WTC11 (cell line): Measurements from ENCODE around the gene TCTN3. TPM values are rescaled to one million over a fixed set of nuclear protein-coding genes. Genes with fewer than 3 reads are reported as not detected.
"Not testable (repeated sequence)": the region's sequence is repeated elsewhere in the genome, so short reads cannot be mapped to it uniquely, and the experiment has no call there.

Experiments
- ATAC-seq: fragments of 200-7000 bp; cut with Tn5 transposase; 2 replicates; pipeline ENCODE4 v1.10.0; 2021; ENCODE audit warnings: mild to moderate bottlenecking, moderate library complexity
- CTCF ChIA-PET: fragments of 300-600 bp; sonication (Branson Sonifier 250); formaldehyde crosslinking; loops from one replicate; lab custom pipeline; 2021; ENCODE audit warnings: antibody characterized with exemption; lab: Charles Lee
- POLR2A ChIA-PET: fragments of 350-600 bp; sonication (Branson Sonifier 250); formaldehyde crosslinking; loops from one replicate; lab custom pipeline; 2021; ENCODE audit warnings: antibody characterized with exemption; lab: Charles Lee
- DNase-seq: peaks from one replicate; pipeline ENCODE4 v3.0.0; 2021; ENCODE audit warnings: low spot score
- H3K27ac Mint-ChIP-seq: 2 replicates; pipeline ENCODE4 v1.8.0; 2021; ENCODE audit warnings: mixed read lengths
- H3K27me3 Mint-ChIP-seq: 2 replicates; pipeline ENCODE4 v1.8.0; 2021; ENCODE audit warnings: low read depth, mild to moderate bottlenecking, moderate library complexity, mixed read lengths
- H3K36me3 Mint-ChIP-seq: 2 replicates; pipeline ENCODE4 v1.8.0; 2021; ENCODE audit warnings: mixed read lengths
- H3K4me1 Mint-ChIP-seq: 2 replicates; pipeline ENCODE4 v1.8.0; 2022; ENCODE audit warnings: mixed read lengths
- H3K4me3 Mint-ChIP-seq: 2 replicates; pipeline ENCODE4 v1.8.0; 2021; ENCODE audit warnings: mild to moderate bottlenecking, moderate library complexity, mixed read lengths
- H3K9me3 Mint-ChIP-seq: 2 replicates; pipeline ENCODE4 v1.8.0; 2021; ENCODE audit warnings: mixed read lengths
- AFF4 ChIP-seq: sonication (generic); formaldehyde crosslinking; IDR thresholded peaks from 2 replicates; pipeline ENCODE4 v1.8.1; 2023; ENCODE audit warnings: mild to moderate bottlenecking, missing genetic modification reagents, borderline replicate concordance
- GRHL2 ChIP-seq: fragments of 250-450 bp; sonication (Bioruptor Pico); IDR thresholded peaks from 2 replicates; pipeline ENCODE4 v1.8.0; 2022; ENCODE audit warnings: mild to moderate bottlenecking, moderate library complexity; ENCODE audit not compliant: insufficient replicate concordance, severe bottlenecking
- GTF2I ChIP-seq: fragments of 250-450 bp; sonication (Bioruptor Pico); conservative IDR thresholded peaks from 2 replicates; pipeline ENCODE4 v1.4.0; 2021; ENCODE audit warnings: mild to moderate bottlenecking
- KAT7 ChIP-seq: sonication (generic); formaldehyde crosslinking; IDR thresholded peaks from 2 replicates; pipeline ENCODE4 v1.8.1; 2023; ENCODE audit warnings: missing genetic modification reagents, mild to moderate bottlenecking, borderline replicate concordance
- MYBL2 ChIP-seq: sonication (generic); formaldehyde crosslinking; IDR thresholded peaks from 2 replicates; pipeline ENCODE4 v1.8.1; 2023; ENCODE audit warnings: mild to moderate bottlenecking, moderate library complexity, missing genetic modification reagents
- NFATC4 ChIP-seq: fragments of 250-450 bp; sonication (Bioruptor Pico); IDR thresholded peaks from 2 replicates; pipeline ENCODE4 v1.9.0; 2021; ENCODE audit warnings: mild to moderate bottlenecking
- OVOL2 ChIP-seq: fragments of 250-450 bp; sonication (Bioruptor Pico); IDR thresholded peaks from 2 replicates; pipeline ENCODE4 v1.9.0; 2021; ENCODE audit warnings: mild to moderate bottlenecking, borderline replicate concordance
- TCF7 ChIP-seq: sonication (generic); formaldehyde crosslinking; IDR thresholded peaks from 2 replicates; pipeline ENCODE4 v1.8.0; 2022; ENCODE audit warnings: mild to moderate bottlenecking, low read depth, missing genetic modification reagents, moderate library complexity
- TEAD1 ChIP-seq: sonication (generic); formaldehyde crosslinking; IDR thresholded peaks from 2 replicates; pipeline ENCODE4 v1.8.0; 2022; ENCODE audit warnings: mild to moderate bottlenecking, missing genetic modification reagents
- ZBTB43 ChIP-seq: sonication (generic); formaldehyde crosslinking; IDR thresholded peaks from 2 replicates; pipeline ENCODE4 v1.8.1; 2023; ENCODE audit warnings: mild to moderate bottlenecking, missing genetic modification reagents
- ZNF138 ChIP-seq: sonication (generic); formaldehyde crosslinking; conservative IDR thresholded peaks from 2 replicates; pipeline ENCODE4 v1.8.1; 2022; ENCODE audit warnings: mild to moderate bottlenecking, moderate library complexity, missing genetic modification reagents
- ZNF263 ChIP-seq: sonication (generic); formaldehyde crosslinking; IDR thresholded peaks from 2 replicates; pipeline ENCODE4 v1.8.1; 2022; ENCODE audit warnings: low read depth, mild to moderate bottlenecking, moderate library complexity, missing genetic modification reagents
- ZNF396 ChIP-seq: fragments of 250-450 bp; sonication (Bioruptor Pico); IDR thresholded peaks from 2 replicates; pipeline ENCODE4 v1.8.0; 2021; ENCODE audit warnings: mild to moderate bottlenecking, moderate library complexity, borderline replicate concordance
- ZNF425 ChIP-seq: fragments of 250-450 bp; sonication (Bioruptor Pico); conservative IDR thresholded peaks from 2 replicates; pipeline ENCODE4 v1.9.0; 2021; ENCODE audit warnings: mild to moderate bottlenecking
- ZNF532 ChIP-seq: fragments of 250-450 bp; sonication (Bioruptor Pico); IDR thresholded peaks from 2 replicates; pipeline ENCODE4 v1.9.0; 2021; ENCODE audit warnings: mild to moderate bottlenecking, borderline replicate concordance
- total RNA-seq: library from RNA; stranded (reverse); gene quantifications from 3 replicates; pipeline ENCODE4 v1.2.3, GENCODE V29; 2021

Gene TCTN3
- total RNA-seq, 1 experiment from 2014 or later: 26.4 TPM

GRCh38 chr10:95674643-95675042 lies 19.1 kb downstream of the TCTN3 start (continued):
- TF ChIP-seq ZNF425 (no peak), TCF7 (CRISPR knock-in tag) (no peak), OVOL2 (no peak)
- TF ChIP-seq, all 79 proteins: peak for 0

GRCh38 chr10:95672641-95673040 lies 21.1 kb downstream of the TCTN3 start:
- H3K27ac Mint-ChIP-seq, H3K27me3 Mint-ChIP-seq, H3K4me3 Mint-ChIP-seq, DNase-seq, CTCF ChIA-PET, H3K4me1 Mint-ChIP-seq, ATAC-seq, H3K9me3 Mint-ChIP-seq: not testable (repeated sequence)
- peaks cover 17% of the 10 kb centered on the region for H3K36me3 Mint-ChIP-seq
- POLR2A ChIA-PET: interaction anchor here (0.7 kb wide), 1 partner anchor 74 kb away, joined by 4 read pairs; no protein-coding TSS in a partner anchor

GRCh38 chr10:95664543-95664942 lies 29.2 kb downstream of the TCTN3 start:
- ChIA-PET POLR2A (no interaction called here), CTCF (no interaction called here)
- H3K36me3 Mint-ChIP-seq: peaks cover 6% of the 10 kb centered on the region; the same call in 1 of the 2 replicates
- no peak for ATAC-seq
- H3K27me3 Mint-ChIP-seq: no peaks in the 10 kb centered on the region
- no peak overlapping the region for H3K4me3 Mint-ChIP-seq
- no peaks in the 10 kb centered on the region for H3K4me1 Mint-ChIP-seq
- no peaks in the 10 kb centered on the region for H3K9me3 Mint-ChIP-seq
- TF ChIP-seq ZNF138 (no peak), ZBTB43 (CRISPR knock-in tag) (no peak), GRHL2 (no peak), GTF2I (CRISPR knock-in tag) (no peak), ZNF425 (no peak), AFF4 (no peak), TEAD1 (CRISPR knock-in tag) (no peak)
- TF ChIP-seq, all 79 proteins: peak for 0
- DNase-seq: no peak
- no peak overlapping the region for H3K27ac Mint-ChIP-seq

GRCh38 chr10:95663496-95663895 lies 30.2 kb downstream of the TCTN3 start:
- DNase-seq (no peak), ATAC-seq (no peak)
- Mint-ChIP-seq H3K27ac (no peak overlapping the region), H3K27me3 (no peaks in the 10 kb centered on the region), H3K4me3 (no peak overlapping the region), H3K9me3 (no peaks in the 10 kb centered on the region), H3K4me1 (no peaks in the 10 kb centered on the region), H3K36me3 (peaks cover 6% of the 10 kb centered on the region; the same call in 1 of the 2 replicates)
- CTCF ChIA-PET: interaction anchor here (2.2 kb wide), 1 partner anchor 30 kb away, joined by 14 read pairs; the partner anchor contains the start of gene TCTN3
- POLR2A ChIA-PET: no interaction called here
- TF ChIP-seq KAT7 (CRISPR knock-in tag): no peak
- TF ChIP-seq ZNF532 (CRISPR knock-in tag): no peak
- TF ChIP-seq NFATC4 (CRISPR knock-in tag): no peak
- no peak for TF ChIP-seq ZNF396
- TF ChIP-seq MYBL2 (CRISPR knock-in tag): no peak
- no peak for TF ChIP-seq ZNF263
